ENCODE results near the gene CNGA3.
"Not testable (repeated sequence)": the region's sequence is repeated elsewhere in the genome, so short reads cannot be mapped to it uniquely, and the experiment has no call there.

Gene CNGA3

DNA sequence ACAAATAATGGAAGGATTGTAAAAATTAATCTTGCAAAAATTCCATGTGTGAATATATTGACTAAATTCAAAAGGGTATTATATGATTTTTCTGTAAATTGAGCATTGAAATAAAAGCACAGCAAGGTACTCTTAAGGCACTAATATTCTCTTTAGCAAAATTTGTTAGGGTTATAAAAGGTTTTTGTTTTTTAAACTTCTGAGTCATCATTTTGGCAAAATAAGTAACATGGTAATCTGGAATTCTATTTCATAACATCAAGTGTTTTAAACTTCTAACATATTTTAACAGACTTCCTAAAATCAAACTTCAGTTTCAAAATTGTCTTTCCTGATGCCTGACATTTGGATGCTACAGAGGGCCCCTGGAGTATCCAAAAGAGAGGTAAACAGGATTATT is 85.9 kb downstream of the CNGA3 start:
- Histone ChIP-seq H3K4me3 (ENCODE audit: low read depth, low read length) (no peak overlapping the region), H3K9me3 (ENCODE audit: control insufficient read depth, insufficient read depth, low read depth, low read length) (no peaks in the 10 kb centered on the region), H3K27ac (ENCODE audit: extremely low read depth, low read depth, low read length) (no peak overlapping the region), H3K4me1 (ENCODE audit: control insufficient read depth, insufficient read depth, low read length) (no peaks in the 10 kb centered on the region), H3K36me3 (ENCODE audit: control insufficient read depth in 2 of 2, insufficient read depth in 1 of 2, low read length in 2 of 2) (no peaks in the 10 kb centered on the region)
- TF ChIP-seq ZNF777 (tag by site-specific recombination; IDR thresholded peaks at IDR 0.05; ENCODE audit: borderline replicate concordance), result no peak
- no peak for TF ChIP-seq KLF17 (tag by site-specific recombination; IDR thresholded peaks at IDR 0.05)
- POLR2A ChIA-PET, result no interaction called here
- CTCF ChIA-PET, result interaction anchor here (0.6 kb wide), 1 partner anchor 61 kb away, joined by 3 read pairs; no protein-coding TSS in a partner anchor

DNA sequence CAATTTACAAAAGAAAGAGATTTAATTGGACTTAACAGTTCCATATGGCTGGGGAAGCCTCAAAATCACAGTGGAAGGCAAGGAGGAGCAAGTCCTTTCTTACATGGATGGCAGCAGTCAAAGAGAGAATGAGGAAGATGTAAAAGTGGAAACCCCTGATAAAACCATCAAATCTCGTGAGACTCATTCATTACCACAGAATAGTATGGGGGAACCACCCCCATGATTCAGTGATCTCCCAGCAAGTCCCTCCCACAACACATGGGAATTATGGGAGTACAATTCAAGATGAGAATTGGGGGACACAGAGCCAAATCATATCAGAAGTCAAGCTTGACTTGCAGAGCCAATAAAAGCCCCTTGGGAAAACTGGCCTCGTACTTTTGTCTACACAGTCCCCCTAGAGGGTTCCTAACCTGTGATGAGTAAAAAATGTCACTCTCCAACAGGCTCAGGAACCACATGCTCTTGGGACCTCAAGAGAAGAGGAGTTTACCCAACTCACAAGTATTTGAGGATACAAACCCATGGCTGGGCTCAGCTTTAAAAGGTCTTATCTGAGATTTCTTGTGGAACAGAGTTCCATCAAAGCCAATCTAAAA is 87.2 kb downstream of the CNGA3 start:
- Histone ChIP-seq H3K27ac (ENCODE audit: extremely low read depth, low read depth, low read length) (no peak overlapping the region), H3K4me3 (ENCODE audit: low read depth, low read length) (no peak overlapping the region), H3K4me1 (ENCODE audit: control insufficient read depth, insufficient read depth, low read length) (no peaks in the 10 kb centered on the region), H3K36me3 (ENCODE audit: control insufficient read depth in 2 of 2, insufficient read depth in 1 of 2, low read length in 2 of 2) (no peaks in the 10 kb centered on the region), H3K9me3 (ENCODE audit: control insufficient read depth, insufficient read depth, low read depth, low read length) (no peaks in the 10 kb centered on the region)
- ChIA-PET CTCF (interaction anchor here (0.7 to 0.9 kb wide), 2 partner anchors 20 to 21 kb away, joined by 3 to 4 read pairs; no protein-coding TSS in a partner anchor), POLR2A (no interaction called here)
- TF ChIP-seq ZNF157 (tag by site-specific recombination; IDR thresholded peaks at IDR 0.05) (no peak), ZNF133 (tag by site-specific recombination; IDR thresholded peaks at IDR 0.05) (no peak), ZBTB7A (tag by site-specific recombination; IDR thresholded peaks at IDR 0.05; ENCODE audit: low read depth) (no peak), ZNF791 (tag by site-specific recombination; IDR thresholded peaks at IDR 0.05) (no peak)

GRCh38 chr2:98434492-98434891 is 88.2 kb downstream of the CNGA3 start:
- H3K9me3 ChIP-seq (ENCODE audit: control insufficient read depth, insufficient read depth, low read depth, low read length), result no peaks in the 10 kb centered on the region
- POLR2A ChIA-PET, result no interaction called here
- CTCF ChIA-PET, result interaction anchor here (0.9 kb wide), 1 partner anchor 22 kb away, joined by 3 read pairs; no protein-coding TSS in a partner anchor

GRCh38 chr2:98435670-98436069 is 89.4 kb downstream of the CNGA3 start:
- H3K9me3 ChIP-seq (ENCODE audit: control insufficient read depth, insufficient read depth, low read depth, low read length); H3K4me1 ChIP-seq (ENCODE audit: control insufficient read depth, insufficient read depth, low read length); H3K4me3 ChIP-seq (ENCODE audit: low read depth, low read length); H3K27ac ChIP-seq (ENCODE audit: extremely low read depth, low read depth, low read length); H3K36me3 ChIP-seq (ENCODE audit: control insufficient read depth in 2 of 2, insufficient read depth in 1 of 2, low read length in 2 of 2); CTCF ChIA-PET; POLR2A ChIA-PET: not testable (repeated sequence)

More at GRCh38 chr2:98434492-98434891, 88.2 kb downstream of the CNGA3 start:
- TF ChIP-seq ZBTB21 (tag by site-specific recombination; IDR thresholded peaks at IDR 0.05) (no peak), TRIM28 (IDR thresholded peaks at IDR 0.05; ENCODE audit: borderline replicate concordance, low read length) (no peak; the same call in 1 of the 2 replicates), ZFP69B (tag by site-specific recombination; IDR thresholded peaks at IDR 0.05) (no peak), ZNF2 (tag by site-specific recombination; IDR thresholded peaks at IDR 0.05) (no peak), BCL11B (tag by site-specific recombination; IDR thresholded peaks at IDR 0.05; ENCODE audit: low read depth) (no peak), ZNF274 (IDR thresholded peaks at IDR 0.05; ENCODE audit: low read length) (no peak), ZNF274 (tag by site-specific recombination; IDR thresholded peaks at IDR 0.05; ENCODE audit: borderline replicate concordance) (no peak), ZNF776 (tag by site-specific recombination; IDR thresholded peaks at IDR 0.05; ENCODE audit: borderline replicate concordance) (no peak), ZNF404 (tag by site-specific recombination; IDR thresholded peaks at IDR 0.05) (no peak), ZNF341 (tag by site-specific recombination; IDR thresholded peaks at IDR 0.05; ENCODE audit: low read depth) (no peak), ZNF658 (tag by site-specific recombination; IDR thresholded peaks at IDR 0.05) (no peak), ZNF521 (tag by site-specific recombination; IDR thresholded peaks at IDR 0.05) (no peak), GLI2 (tag by site-specific recombination; IDR thresholded peaks at IDR 0.05; ENCODE audit: borderline replicate concordance, low read depth) (no peak), ZNF121 (tag by site-specific recombination; IDR thresholded peaks at IDR 0.05) (no peak)
- TF ChIP-seq, protein P1, sequence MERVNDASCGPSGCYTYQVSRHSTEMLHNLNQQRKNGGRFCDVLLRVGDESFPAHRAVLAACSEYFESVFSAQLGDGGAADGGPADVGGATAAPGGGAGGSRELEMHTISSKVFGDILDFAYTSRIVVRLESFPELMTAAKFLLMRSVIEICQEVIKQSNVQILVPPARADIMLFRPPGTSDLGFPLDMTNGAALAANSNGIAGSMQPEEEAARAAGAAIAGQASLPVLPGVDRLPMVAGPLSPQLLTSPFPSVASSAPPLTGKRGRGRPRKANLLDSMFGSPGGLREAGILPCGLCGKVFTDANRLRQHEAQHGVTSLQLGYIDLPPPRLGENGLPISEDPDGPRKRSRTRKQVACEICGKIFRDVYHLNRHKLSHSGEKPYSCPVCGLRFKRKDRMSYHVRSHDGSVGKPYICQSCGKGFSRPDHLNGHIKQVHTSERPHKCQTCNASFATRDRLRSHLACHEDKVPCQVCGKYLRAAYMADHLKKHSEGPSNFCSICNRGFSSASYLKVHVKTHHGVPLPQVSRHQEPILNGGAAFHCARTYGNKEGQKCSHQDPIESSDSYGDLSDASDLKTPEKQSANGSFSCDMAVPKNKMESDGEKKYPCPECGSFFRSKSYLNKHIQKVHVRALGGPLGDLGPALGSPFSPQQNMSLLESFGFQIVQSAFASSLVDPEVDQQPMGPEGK (tag by site-specific recombination; IDR thresholded peaks at IDR 0.05), result no peak
- Histone ChIP-seq H3K27ac (ENCODE audit: extremely low read depth, low read depth, low read length) (no peak overlapping the region), H3K36me3 (ENCODE audit: control insufficient read depth in 2 of 2, insufficient read depth in 1 of 2, low read length in 2 of 2) (no peaks in the 10 kb centered on the region), H3K4me1 (ENCODE audit: control insufficient read depth, insufficient read depth, low read length) (no peaks in the 10 kb centered on the region), H3K4me3 (ENCODE audit: low read depth, low read length) (no peak overlapping the region)
